Gastrocnemius medialis (tissue), 4 donors: Measurements from ENCODE around the gene MERTK.

Source experiments
- POLR2A ChIP-seq, 2 donors: fragments of 450-650 bp; IDR thresholded peaks; one replicate each; pipeline ENCODE4 v1.6.1; 2017; ENCODE audit warnings: antibody characterized with exemption in 2 of 2, mild to moderate bottlenecking in 2 of 2, moderate library complexity in 2 of 2
- TF ChIP-seq, protein P1 (sequence below), 5 experiments: fragments of 450-650 bp in 3 of 5; fragments of 200-600 bp in 2 of 5; sonication (generic) in 2 of 5; IDR thresholded peaks in 4 of 5; conservative IDR thresholded peaks in 1 of 5; 1 replicate in 4 of 5; 2 replicates in 1 of 5; pipeline ENCODE4 v1.5.1; 2016 to 2019; ENCODE audit warnings: antibody characterized with exemption in 5 of 5, mild to moderate bottlenecking in 3 of 5, moderate library complexity in 3 of 5

DNA sequence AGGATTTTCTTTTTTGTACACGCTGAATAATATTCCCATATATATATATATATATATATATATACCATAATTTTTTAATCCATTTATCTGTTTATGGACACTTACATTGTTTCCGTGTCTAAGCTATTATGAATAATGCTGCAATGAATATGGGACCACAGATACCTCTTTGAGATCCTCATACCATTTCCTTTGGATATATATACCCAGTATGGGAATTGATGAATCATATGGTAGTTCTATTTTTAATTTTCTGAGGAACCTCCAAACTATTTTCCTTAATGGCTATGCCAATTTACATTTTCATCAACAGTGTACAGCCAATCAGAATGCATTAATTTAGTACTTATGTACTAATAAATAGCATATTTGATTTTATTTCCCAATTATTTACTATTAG is 53.1 kb downstream of the MERTK start:
- TF ChIP-seq, protein P1, sequence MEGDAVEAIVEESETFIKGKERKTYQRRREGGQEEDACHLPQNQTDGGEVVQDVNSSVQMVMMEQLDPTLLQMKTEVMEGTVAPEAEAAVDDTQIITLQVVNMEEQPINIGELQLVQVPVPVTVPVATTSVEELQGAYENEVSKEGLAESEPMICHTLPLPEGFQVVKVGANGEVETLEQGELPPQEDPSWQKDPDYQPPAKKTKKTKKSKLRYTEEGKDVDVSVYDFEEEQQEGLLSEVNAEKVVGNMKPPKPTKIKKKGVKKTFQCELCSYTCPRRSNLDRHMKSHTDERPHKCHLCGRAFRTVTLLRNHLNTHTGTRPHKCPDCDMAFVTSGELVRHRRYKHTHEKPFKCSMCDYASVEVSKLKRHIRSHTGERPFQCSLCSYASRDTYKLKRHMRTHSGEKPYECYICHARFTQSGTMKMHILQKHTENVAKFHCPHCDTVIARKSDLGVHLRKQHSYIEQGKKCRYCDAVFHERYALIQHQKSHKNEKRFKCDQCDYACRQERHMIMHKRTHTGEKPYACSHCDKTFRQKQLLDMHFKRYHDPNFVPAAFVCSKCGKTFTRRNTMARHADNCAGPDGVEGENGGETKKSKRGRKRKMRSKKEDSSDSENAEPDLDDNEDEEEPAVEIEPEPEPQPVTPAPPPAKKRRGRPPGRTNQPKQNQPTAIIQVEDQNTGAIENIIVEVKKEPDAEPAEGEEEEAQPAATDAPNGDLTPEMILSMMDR (IDR thresholded peaks at IDR 0.05 in 4 of 5, conservative IDR thresholded peaks at IDR 0.05 in 1 of 5) = no peak
- no peak for TF ChIP-seq POLR2A (IDR thresholded peaks at IDR 0.05)
